Cardiac muscle cell (in vitro differentiated cells and primary cell): ENCODE measurements around the gene ACTL8. TPM values are rescaled to one million over a fixed set of nuclear protein-coding genes. Genes with fewer than 3 reads are reported as not detected.

Source experiments
- DNase-seq, 2 donors: peaks; one replicate each; pipeline versions ENCODE4 v3.0.0 to v3.0.0-alpha.2; 2010 to 2017; ENCODE audit warnings: low read depth in 1 of 2, low spot score in 1 of 2
- H3K27ac ChIP-seq: fragments of 200-600 bp; sonication (generic); 2 replicates; pipeline ENCODE4 v1.5.1; 2016
- H3K27me3 ChIP-seq: fragments of 200-600 bp; sonication (generic); 2 replicates; pipeline ENCODE4 v1.6.0; 2016; ENCODE audit warnings: control low read depth
- H3K36me3 ChIP-seq: fragments of 200-600 bp; sonication (generic); 2 replicates; pipeline ENCODE4 v1.5.1; 2016; ENCODE audit warnings: control low read depth
- H3K4me1 ChIP-seq: fragments of 200-600 bp; sonication (generic); 2 replicates; pipeline ENCODE4 v1.8.1; 2017; ENCODE audit warnings: low read depth, mild to moderate bottlenecking, mixed run types
- H3K4me3 ChIP-seq: fragments of 200-600 bp; sonication (generic); 2 replicates; pipeline ENCODE4 v1.5.1; 2016; ENCODE audit warnings: mild to moderate bottlenecking
- H3K9me3 ChIP-seq: fragments of 200-600 bp; sonication (generic); 2 replicates; pipeline ENCODE4 v1.5.1; 2017; ENCODE audit warnings: low read depth, mild to moderate bottlenecking, control low read depth
- polyA plus RNA-seq: library from polyadenylated mRNA; unstranded; fragments of >200 nt; fragmentation: Nextera tagmentation; extraction: Ambion mirVana; gene quantifications from 2 replicates; pipeline ENCODE4 v1.2.1, GENCODE V29; 2016
- total RNA-seq: library from RNA; depleted of rRNA; stranded (reverse); fragments of >200 nt; gene quantifications from 2 replicates; pipeline ENCODE4 v1.2.3, GENCODE V29; 2016
- TF ChIP-seq, protein P1 (sequence below): IDR thresholded peaks from 2 replicates; pipeline ENCODE4 v1.5.1; 2012; ENCODE audit warnings: low read depth, mild to moderate bottlenecking, low read length

The ACTL8 gene
- total and polyA plus RNA-seq, 2 experiments from 2014 or later: not detected

DNA sequence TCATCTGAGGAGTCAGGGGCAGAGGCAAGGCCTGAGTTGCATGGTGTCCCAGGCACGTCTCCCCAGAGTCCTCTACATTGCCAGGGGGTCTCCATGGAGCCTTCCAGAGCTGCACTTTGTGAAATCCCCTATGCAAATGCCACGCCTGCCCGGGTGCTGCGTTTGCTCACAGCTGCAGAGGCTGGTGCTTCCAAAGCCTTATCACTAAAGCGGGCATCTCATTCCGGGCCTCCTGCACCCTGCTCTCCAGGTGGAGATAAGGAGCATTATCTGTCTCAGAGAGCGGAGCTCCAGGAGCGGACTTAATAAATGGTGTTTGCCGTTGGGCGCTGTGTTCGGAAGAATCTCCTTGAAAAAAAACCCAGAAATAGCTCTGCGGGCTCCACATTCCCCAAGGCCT lies 25.9 kb upstream of the ACTL8 start:
- Histone ChIP-seq H3K36me3 (no peaks in the 10 kb centered on the region), H3K4me1 (no peaks in the 10 kb centered on the region), H3K4me3 (no peak overlapping the region), H3K27me3 (no peaks in the 10 kb centered on the region), H3K9me3 (no peaks in the 10 kb centered on the region), H3K27ac (no peak overlapping the region)
- TF ChIP-seq, protein P1, sequence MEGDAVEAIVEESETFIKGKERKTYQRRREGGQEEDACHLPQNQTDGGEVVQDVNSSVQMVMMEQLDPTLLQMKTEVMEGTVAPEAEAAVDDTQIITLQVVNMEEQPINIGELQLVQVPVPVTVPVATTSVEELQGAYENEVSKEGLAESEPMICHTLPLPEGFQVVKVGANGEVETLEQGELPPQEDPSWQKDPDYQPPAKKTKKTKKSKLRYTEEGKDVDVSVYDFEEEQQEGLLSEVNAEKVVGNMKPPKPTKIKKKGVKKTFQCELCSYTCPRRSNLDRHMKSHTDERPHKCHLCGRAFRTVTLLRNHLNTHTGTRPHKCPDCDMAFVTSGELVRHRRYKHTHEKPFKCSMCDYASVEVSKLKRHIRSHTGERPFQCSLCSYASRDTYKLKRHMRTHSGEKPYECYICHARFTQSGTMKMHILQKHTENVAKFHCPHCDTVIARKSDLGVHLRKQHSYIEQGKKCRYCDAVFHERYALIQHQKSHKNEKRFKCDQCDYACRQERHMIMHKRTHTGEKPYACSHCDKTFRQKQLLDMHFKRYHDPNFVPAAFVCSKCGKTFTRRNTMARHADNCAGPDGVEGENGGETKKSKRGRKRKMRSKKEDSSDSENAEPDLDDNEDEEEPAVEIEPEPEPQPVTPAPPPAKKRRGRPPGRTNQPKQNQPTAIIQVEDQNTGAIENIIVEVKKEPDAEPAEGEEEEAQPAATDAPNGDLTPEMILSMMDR: no peak
- no peak for DNase-seq

DNA sequence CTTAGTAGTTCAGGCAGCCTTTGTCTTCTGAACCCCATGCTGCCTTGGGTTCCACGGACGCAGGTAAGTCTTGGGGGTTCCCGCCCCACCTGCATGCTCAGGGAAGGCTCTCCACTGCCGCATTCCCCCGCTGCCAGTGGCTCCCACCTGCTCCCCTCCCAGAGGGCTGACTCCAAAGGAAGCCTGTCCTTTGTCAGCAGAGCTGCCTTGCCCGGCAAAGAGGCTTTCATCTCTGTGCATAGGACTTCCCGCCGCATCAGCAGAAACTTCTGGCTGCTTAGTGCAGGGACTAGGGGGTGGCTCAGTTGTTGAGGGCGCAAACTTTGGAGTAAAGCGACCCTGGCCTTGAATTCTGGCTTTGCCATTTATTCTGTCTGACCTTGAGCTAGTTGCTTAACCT lies 25.2 kb upstream of the ACTL8 start:
- DNase-seq: peak in 1 of 2 donors; percentile 19
- Histone ChIP-seq H3K9me3 (no peaks in the 10 kb centered on the region), H3K4me3 (no peak overlapping the region), H3K36me3 (no peaks in the 10 kb centered on the region), H3K27me3 (no peaks in the 10 kb centered on the region), H3K4me1 (no peaks in the 10 kb centered on the region), H3K27ac (no peak overlapping the region)
- TF ChIP-seq, protein P1: no peak

DNA sequence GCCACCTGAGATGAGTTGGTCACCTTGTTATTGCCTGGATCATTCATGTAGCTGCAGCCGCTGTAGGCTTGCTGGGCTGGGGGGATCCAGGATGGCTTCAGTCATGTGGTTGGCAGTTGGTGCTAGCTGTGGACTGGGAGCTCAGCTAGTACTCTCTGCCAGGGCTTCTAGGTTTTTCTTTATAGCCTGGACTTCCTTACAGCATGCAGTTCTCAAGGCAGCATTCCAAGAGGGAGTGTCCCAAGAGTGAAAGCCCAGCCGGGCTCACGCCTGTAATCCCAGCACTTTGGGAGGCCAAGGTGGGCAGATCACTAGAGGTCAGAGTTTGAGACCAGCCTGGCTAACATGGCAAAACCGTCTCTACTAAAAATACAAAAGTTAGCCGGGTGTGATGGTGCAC lies 23.7 kb upstream of the ACTL8 start:
- no peaks in the 10 kb centered on the region for H3K36me3 ChIP-seq
- H3K27me3 ChIP-seq: no peaks in the 10 kb centered on the region
- H3K9me3 ChIP-seq: no peaks in the 10 kb centered on the region
- no peak overlapping the region for H3K4me3 ChIP-seq
- H3K4me1 ChIP-seq: no peaks in the 10 kb centered on the region
- TF ChIP-seq, protein P1: no peak
- peak in 1 of 2 donors; percentile 17 for DNase-seq
- no peak overlapping the region for H3K27ac ChIP-seq

DNA sequence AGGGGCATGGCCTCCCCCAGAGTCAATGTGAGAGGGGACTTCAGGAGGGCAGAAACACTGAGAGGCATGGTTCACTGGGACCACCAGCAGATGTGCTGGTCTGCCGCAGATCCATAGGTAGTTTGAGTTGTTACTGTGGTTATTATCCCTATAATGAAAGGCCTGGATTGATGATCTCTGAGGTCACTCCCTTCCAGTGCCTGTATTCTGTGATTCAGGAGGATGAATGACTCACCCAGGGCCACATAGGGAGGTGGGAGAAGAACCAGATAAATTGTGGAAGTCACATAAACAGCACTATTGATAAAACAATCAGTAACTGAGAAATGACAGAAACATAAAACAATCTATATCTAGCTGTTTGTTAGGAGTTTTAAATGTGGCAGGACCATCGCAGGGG lies 22.7 kb upstream of the ACTL8 start:
- Histone ChIP-seq H3K36me3 (no peaks in the 10 kb centered on the region), H3K27me3 (no peaks in the 10 kb centered on the region), H3K4me3 (no peak overlapping the region), H3K9me3 (no peaks in the 10 kb centered on the region), H3K27ac (no peak overlapping the region), H3K4me1 (no peaks in the 10 kb centered on the region)
- DNase-seq: no peak
- TF ChIP-seq, protein P1: no peak

DNA sequence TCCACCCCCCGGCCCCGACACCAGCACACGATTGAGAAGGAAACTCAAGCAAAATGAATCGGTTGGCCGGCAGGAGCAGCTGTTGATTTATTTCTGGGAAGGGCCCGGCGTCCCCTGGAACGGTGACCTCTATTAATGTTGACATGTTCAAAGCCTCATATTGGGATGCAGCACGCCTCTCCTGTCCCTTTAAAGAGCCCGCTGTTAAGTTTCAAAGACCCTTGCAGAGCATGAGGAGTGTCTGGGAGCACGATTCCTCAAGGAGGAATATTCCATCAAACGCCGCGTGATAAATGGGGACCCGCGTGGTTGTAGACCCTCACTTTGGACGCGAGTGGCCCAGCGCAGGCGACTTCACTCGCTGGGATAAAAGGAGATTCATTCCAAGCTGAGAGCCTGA lies 21.5 kb upstream of the ACTL8 start:
- Histone ChIP-seq H3K9me3 (no peaks in the 10 kb centered on the region), H3K36me3 (no peaks in the 10 kb centered on the region), H3K4me3 (no peak overlapping the region), H3K4me1 (no peaks in the 10 kb centered on the region), H3K27ac (no peak overlapping the region), H3K27me3 (no peaks in the 10 kb centered on the region)
- no peak for DNase-seq
- TF ChIP-seq, protein P1: no peak

DNA sequence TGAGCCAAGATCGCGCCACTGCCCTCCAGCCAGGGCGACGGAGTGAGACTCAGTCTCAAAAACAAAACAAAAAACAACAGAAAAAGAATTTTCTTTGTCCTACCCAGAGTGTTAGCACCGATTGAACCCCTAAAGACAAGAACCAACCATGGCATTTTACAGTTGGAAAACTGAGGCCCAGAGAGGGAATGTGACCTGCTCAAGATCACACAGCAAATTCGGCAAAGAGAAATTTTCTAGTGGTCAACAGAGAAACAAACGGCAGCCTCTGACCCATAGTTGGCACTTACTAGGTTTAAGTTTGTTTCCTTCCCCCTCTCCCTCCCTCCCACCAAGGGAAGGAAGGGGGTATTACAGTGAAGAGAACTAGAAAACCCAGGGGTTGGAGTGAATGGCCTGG lies 20.5 kb upstream of the ACTL8 start:
- Histone ChIP-seq H3K27ac (no peak overlapping the region), H3K36me3 (no peaks in the 10 kb centered on the region), H3K4me1 (no peaks in the 10 kb centered on the region), H3K4me3 (no peak overlapping the region), H3K9me3 (no peaks in the 10 kb centered on the region), H3K27me3 (no peaks in the 10 kb centered on the region)
- DNase-seq: no peak
- TF ChIP-seq, protein P1: no peak
